ENCODE results near the gene MDH1. TPM values are rescaled to one million over a fixed set of nuclear protein-coding genes. Genes with fewer than 3 reads are reported as not detected.
"Not testable (repeated sequence)": the region's sequence is repeated elsewhere in the genome, so short reads cannot be mapped to it uniquely, and the experiment has no call there.

The MDH1 gene
- total and polyA plus RNA-seq, 4 donors = 75.6 to 210 (median 118) TPM

- Histone ChIP-seq H3K4me3 (ENCODE audit: low read depth in 1 of 3, low read length in 3 of 3) (no peak overlapping the region), H3K9me3 (ENCODE audit: control insufficient read depth in 4 of 4, low read length in 3 of 4) (no peaks in the 10 kb centered on the region), H3K27me3 (ENCODE audit: control insufficient read depth in 4 of 4, insufficient read depth in 4 of 4, low read length in 3 of 4) (no peaks in the 10 kb centered on the region), H3K27ac (ENCODE audit: low read depth in 1 of 2, low read length in 2 of 2) (no peak overlapping the region), H3K4me1 (ENCODE audit: control insufficient read depth in 4 of 4, insufficient read depth in 4 of 4, low read length in 3 of 4) (peaks cover 0 to 5% (median 0%) of the 10 kb centered on the region in 4 donors), H3K9ac (ENCODE audit: low read depth in 1 of 2, low read length in 2 of 2) (no peak overlapping the region), H3K36me3 (ENCODE audit: control insufficient read depth in 4 of 4, insufficient read depth in 3 of 4, low read depth in 1 of 4, low read length in 3 of 4) (no peaks in the 10 kb centered on the region)
- WGBS = 87% methylated on average over 2 of the region's 2 CpGs
- no peak for DNase-seq (ENCODE audit: low spot score)
- TF ChIP-seq REST (IDR thresholded peaks at IDR 0.05) (no peak), YY1 (IDR thresholded peaks at IDR 0.05) (no peak), EGR1 (IDR thresholded peaks at IDR 0.05; ENCODE audit: low read depth in 2 of 2) (no peak), FOXA2 (IDR thresholded peaks at IDR 0.05) (no peak), HNF4G (IDR thresholded peaks at IDR 0.05) (no peak), ZBTB33 (IDR thresholded peaks at IDR 0.05) (no peak), FOXA1 (IDR thresholded peaks at IDR 0.05) (no peak), RAD21 (IDR thresholded peaks at IDR 0.05) (no peak), RXRA (IDR thresholded peaks at IDR 0.05) (no peak), HNF4A (conservative IDR thresholded peaks at IDR 0.05) (no peak), SP1 (IDR thresholded peaks at IDR 0.05) (no peak), GABPA (IDR thresholded peaks at IDR 0.05 in 1 of 2, conservative IDR thresholded peaks at IDR 0.05 in 1 of 2) (no peak)
- TF ChIP-seq, protein P1, sequence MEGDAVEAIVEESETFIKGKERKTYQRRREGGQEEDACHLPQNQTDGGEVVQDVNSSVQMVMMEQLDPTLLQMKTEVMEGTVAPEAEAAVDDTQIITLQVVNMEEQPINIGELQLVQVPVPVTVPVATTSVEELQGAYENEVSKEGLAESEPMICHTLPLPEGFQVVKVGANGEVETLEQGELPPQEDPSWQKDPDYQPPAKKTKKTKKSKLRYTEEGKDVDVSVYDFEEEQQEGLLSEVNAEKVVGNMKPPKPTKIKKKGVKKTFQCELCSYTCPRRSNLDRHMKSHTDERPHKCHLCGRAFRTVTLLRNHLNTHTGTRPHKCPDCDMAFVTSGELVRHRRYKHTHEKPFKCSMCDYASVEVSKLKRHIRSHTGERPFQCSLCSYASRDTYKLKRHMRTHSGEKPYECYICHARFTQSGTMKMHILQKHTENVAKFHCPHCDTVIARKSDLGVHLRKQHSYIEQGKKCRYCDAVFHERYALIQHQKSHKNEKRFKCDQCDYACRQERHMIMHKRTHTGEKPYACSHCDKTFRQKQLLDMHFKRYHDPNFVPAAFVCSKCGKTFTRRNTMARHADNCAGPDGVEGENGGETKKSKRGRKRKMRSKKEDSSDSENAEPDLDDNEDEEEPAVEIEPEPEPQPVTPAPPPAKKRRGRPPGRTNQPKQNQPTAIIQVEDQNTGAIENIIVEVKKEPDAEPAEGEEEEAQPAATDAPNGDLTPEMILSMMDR (IDR thresholded peaks at IDR 0.05; ENCODE audit: low read depth, low read length, missing input control) = no peak
- TF ChIP-seq, protein P2, sequence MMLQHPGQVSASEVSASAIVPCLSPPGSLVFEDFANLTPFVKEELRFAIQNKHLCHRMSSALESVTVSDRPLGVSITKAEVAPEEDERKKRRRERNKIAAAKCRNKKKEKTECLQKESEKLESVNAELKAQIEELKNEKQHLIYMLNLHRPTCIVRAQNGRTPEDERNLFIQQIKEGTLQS (IDR thresholded peaks at IDR 0.05) = no peak
- TF ChIP-seq, protein P3, sequence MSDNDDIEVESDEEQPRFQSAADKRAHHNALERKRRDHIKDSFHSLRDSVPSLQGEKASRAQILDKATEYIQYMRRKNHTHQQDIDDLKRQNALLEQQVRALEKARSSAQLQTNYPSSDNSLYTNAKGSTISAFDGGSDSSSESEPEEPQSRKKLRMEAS (IDR thresholded peaks at IDR 0.05) = no peak
Observed at GRCh38 chr2:63572001-63572400, 16.8 kb upstream of the MDH1 start.

DNA sequence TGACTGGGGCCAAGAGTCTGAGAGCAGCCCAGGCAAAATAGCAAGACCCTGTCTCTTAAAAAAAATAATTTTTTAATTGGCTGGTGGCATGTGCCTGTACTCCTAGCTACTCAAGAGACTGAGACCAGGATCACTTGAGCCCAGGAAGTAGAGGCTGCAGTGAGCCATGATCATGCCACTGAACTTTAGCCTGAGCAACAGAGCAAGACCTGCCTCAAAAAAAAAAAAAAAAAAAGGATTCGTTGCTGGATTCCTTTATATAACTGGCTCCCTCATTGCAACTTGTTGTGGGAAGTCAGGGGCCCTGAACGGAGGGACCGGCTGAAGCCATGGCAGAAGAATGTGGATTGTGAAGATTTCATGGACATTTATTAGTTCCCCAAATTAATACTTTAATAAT is 15.7 kb upstream of the MDH1 start:
- not testable (repeated sequence) for H3K4me3 ChIP-seq (ENCODE audit: low read depth in 1 of 3, low read length in 3 of 3); DNase-seq (ENCODE audit: low spot score); H3K9ac ChIP-seq (ENCODE audit: low read depth in 1 of 2, low read length in 2 of 2); H3K27me3 ChIP-seq (ENCODE audit: control insufficient read depth in 4 of 4, insufficient read depth in 4 of 4, low read length in 3 of 4); H3K27ac ChIP-seq (ENCODE audit: low read depth in 1 of 2, low read length in 2 of 2); H3K4me1 ChIP-seq (ENCODE audit: control insufficient read depth in 4 of 4, insufficient read depth in 4 of 4, low read length in 3 of 4); H3K9me3 ChIP-seq (ENCODE audit: control insufficient read depth in 4 of 4, low read length in 3 of 4); H3K36me3 ChIP-seq (ENCODE audit: control insufficient read depth in 4 of 4, insufficient read depth in 3 of 4, low read depth in 1 of 4, low read length in 3 of 4)
- WGBS = 94% methylated on average over 3 of the region's 3 CpGs

- not testable (repeated sequence) for H3K27ac ChIP-seq (ENCODE audit: low read depth in 1 of 2, low read length in 2 of 2); H3K36me3 ChIP-seq (ENCODE audit: control insufficient read depth in 4 of 4, insufficient read depth in 3 of 4, low read depth in 1 of 4, low read length in 3 of 4); H3K4me3 ChIP-seq (ENCODE audit: low read depth in 1 of 3, low read length in 3 of 3); H3K9me3 ChIP-seq (ENCODE audit: control insufficient read depth in 4 of 4, low read length in 3 of 4); DNase-seq (ENCODE audit: low spot score); H3K9ac ChIP-seq (ENCODE audit: low read depth in 1 of 2, low read length in 2 of 2); H3K27me3 ChIP-seq (ENCODE audit: control insufficient read depth in 4 of 4, insufficient read depth in 4 of 4, low read length in 3 of 4); H3K4me1 ChIP-seq (ENCODE audit: control insufficient read depth in 4 of 4, insufficient read depth in 4 of 4, low read length in 3 of 4)
- 97% methylated on average over 13 of the region's 13 CpGs for WGBS
Observed at GRCh38 chr2:63573726-63574345, 14.9 kb upstream of the MDH1 start.
